Tibial artery (tissue), 4 donors: Measurements from ENCODE around the gene ABHD12B.

ENCODE experiments used
- DNase-seq, 2 donors: peaks; one replicate each; pipeline ENCODE4 v3.0.0-alpha.2; 2019
- H3K27ac ChIP-seq, 2 donors: fragments of 200-600 bp; sonication (generic) in 1 of 2; 1 replicate in 1 of 2; 2 replicates in 1 of 2; pipeline ENCODE4 v1.5.1; 2018 to 2019; ENCODE audit warnings: mild to moderate bottlenecking in 1 of 2
- H3K27me3 ChIP-seq, 2 donors: fragments of 200-600 bp; sonication (generic) in 1 of 2; one replicate each; pipeline versions ENCODE4 v1.5.1 to v1.6.0; 2016 to 2019
- H3K36me3 ChIP-seq, 3 donors: fragments of 200-600 bp; sonication (generic) in 2 of 3; one replicate each; pipeline ENCODE4 v1.5.1; 2016 to 2019; ENCODE audit warnings: mild to moderate bottlenecking in 2 of 3
- H3K4me1 ChIP-seq, 4 donors: fragments of 200-600 bp; sonication (generic) in 2 of 4; 1 replicate in 3 of 4; 2 replicates in 1 of 4; pipeline ENCODE4 v1.5.1; 2016 to 2019
- H3K4me3 ChIP-seq, 2 donors: fragments of 200-600 bp; sonication (generic) in 1 of 2; 1 replicate in 1 of 2; 2 replicates in 1 of 2; pipeline ENCODE4 v1.5.1; 2018 to 2019; ENCODE audit warnings: mild to moderate bottlenecking in 2 of 2
- H3K9me3 ChIP-seq, 3 donors: fragments of 200-600 bp; sonication (generic) in 1 of 3; one replicate each; pipeline ENCODE4 v1.5.1; 2016 to 2019
- intact Hi-C: fragments of 100-400 bp; cut with DNase I; formaldehyde crosslinking; loops from one replicate; pipeline ENCODE4 v1.15.0; 2023; ENCODE audit warnings: low total_unique reads
- TF ChIP-seq, protein P1 (sequence below), 2 experiments: fragments of 200-600 bp in 1 of 2; fragments of 450-650 bp in 1 of 2; IDR thresholded peaks; one replicate each; pipeline ENCODE4 v1.5.1; 2017 to 2019; ENCODE audit warnings: antibody characterized with exemption in 2 of 2, mild to moderate bottlenecking in 1 of 2, moderate library complexity in 1 of 2

Gene ABHD12B

DNA sequence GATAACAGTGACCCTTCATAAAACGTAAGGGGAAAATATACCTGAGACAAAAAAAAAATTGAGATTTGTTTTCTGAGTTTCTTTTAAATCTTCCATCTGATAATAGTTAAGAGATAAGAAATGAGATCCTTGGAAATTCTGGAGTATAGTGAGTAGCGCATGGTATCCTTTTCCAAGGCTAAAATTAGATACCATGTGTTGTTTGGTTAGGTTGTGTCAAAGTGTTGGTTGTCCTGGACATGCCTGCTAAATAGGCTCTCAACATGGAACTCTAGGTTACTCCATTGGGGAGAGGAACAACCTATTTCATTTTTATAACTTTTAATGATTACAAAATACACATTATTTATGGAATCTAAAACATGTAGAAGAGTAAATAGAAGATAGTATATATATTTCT, 57.7 kb downstream of the ABHD12B start:
- H3K9me3 ChIP-seq = no peaks in the 10 kb centered on the region
- intact Hi-C loops = no loop called here
- no peak overlapping the region for H3K27ac ChIP-seq
- H3K36me3 ChIP-seq = peaks cover 24 to 61% (median 34%) of the 10 kb centered on the region in 3 donors
- H3K4me3 ChIP-seq = no peak overlapping the region
- DNase-seq = no peak
- no peaks in the 10 kb centered on the region for H3K4me1 ChIP-seq
- no peaks in the 10 kb centered on the region for H3K27me3 ChIP-seq
- TF ChIP-seq, protein P1, sequence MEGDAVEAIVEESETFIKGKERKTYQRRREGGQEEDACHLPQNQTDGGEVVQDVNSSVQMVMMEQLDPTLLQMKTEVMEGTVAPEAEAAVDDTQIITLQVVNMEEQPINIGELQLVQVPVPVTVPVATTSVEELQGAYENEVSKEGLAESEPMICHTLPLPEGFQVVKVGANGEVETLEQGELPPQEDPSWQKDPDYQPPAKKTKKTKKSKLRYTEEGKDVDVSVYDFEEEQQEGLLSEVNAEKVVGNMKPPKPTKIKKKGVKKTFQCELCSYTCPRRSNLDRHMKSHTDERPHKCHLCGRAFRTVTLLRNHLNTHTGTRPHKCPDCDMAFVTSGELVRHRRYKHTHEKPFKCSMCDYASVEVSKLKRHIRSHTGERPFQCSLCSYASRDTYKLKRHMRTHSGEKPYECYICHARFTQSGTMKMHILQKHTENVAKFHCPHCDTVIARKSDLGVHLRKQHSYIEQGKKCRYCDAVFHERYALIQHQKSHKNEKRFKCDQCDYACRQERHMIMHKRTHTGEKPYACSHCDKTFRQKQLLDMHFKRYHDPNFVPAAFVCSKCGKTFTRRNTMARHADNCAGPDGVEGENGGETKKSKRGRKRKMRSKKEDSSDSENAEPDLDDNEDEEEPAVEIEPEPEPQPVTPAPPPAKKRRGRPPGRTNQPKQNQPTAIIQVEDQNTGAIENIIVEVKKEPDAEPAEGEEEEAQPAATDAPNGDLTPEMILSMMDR (IDR thresholded peaks at IDR 0.05) = no peak

DNA sequence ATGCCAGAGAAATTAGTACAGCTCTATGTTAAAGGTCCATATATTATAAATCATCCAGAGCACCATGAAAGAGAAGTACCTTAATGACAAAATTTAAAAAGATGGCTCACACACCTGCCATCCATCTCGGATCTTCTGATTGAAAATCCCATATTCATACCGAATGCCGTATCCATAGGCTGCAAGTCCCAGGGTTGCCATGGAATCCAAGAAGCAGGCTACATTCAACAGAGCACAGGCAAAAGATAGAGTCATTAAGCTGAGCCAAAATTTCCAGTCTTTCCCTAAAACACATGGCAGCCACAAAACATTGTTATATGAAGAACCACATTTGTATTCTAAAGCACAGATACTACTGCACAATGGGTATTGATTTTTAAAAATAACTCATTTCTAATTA, 59.7 kb downstream of the ABHD12B start:
- Histone ChIP-seq H3K4me1 (no peaks in the 10 kb centered on the region), H3K9me3 (no peaks in the 10 kb centered on the region), H3K27ac (no peak overlapping the region), H3K27me3 (no peaks in the 10 kb centered on the region), H3K4me3 (no peak overlapping the region), H3K36me3 (peaks cover 24 to 78% (median 47%) of the 10 kb centered on the region in 3 donors)
- intact Hi-C loops = no loop called here
- DNase-seq = no peak
- TF ChIP-seq, protein P1 (IDR thresholded peaks at IDR 0.05) = no peak

DNA sequence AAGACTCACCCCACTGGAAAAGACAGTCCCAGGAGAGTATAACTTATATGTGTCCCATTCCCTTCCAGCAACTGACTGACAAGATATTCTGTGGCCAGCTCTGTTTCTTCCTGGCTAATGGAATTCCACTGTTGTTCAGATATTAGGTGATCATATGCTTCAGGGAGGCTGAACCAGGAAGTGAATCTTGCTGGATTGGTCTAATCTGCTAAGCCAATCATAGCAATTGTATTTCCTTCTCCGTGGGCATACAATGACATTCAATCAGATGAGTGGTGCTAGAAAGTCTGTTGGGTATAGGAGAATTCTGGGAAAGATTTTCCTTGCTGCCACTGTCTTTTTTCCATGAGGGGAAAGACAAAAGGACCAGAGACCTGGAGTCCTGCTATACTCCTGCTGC, 60.3 kb downstream of the ABHD12B start:
- no peak overlapping the region for H3K4me3 ChIP-seq
- intact Hi-C loops = no loop called here
- H3K27ac ChIP-seq = no peak overlapping the region
- DNase-seq = no peak
- H3K36me3 ChIP-seq = peaks cover 24 to 80% (median 47%) of the 10 kb centered on the region in 3 donors
- no peaks in the 10 kb centered on the region for H3K9me3 ChIP-seq
- no peaks in the 10 kb centered on the region for H3K27me3 ChIP-seq
- TF ChIP-seq, protein P1 (IDR thresholded peaks at IDR 0.05) = no peak
- H3K4me1 ChIP-seq = no peaks in the 10 kb centered on the region

DNA sequence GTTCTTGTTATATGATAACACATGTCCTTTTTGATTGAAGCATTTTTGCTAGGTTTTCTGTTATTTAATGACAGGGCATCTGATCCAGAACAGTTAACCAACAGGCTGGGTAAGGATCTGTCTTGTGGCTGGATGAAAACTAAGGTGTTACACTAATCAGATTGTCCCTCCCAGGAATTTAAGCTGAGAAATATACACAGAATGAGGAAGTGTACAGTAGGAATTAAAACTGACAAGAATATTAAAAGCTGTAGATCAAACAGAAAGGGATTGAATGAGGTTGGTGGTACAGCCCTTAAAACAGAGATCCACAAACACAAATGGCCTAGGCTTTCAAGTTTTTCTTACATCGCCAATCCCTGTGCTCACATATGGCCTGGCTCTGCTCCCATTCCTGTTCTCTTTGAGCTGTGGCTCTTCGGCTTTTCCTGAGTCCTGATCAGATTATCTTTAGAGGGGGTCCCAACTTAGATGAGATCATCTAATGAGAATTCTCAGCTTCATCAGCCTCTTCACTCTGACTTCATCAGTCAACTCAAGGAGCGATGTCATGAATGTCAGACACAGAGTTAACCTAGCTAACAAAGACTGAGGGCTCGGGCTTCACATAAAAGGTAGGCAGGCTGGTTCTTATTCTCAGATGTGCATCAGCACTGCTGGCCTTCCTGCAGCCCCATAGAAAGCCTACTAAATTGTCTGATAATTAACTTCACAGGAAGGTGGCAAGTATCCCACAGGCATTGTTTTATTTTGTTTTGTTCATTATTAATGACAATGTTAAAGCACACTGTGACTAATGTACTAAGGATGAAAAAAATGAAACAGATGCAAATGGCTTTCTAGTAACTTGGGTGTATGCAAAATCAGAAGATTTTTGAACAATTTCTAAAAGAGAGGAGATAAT, 61.0 kb downstream of the ABHD12B start:
- H3K9me3 ChIP-seq = no peaks in the 10 kb centered on the region
- no peak for DNase-seq
- TF ChIP-seq, protein P1 (IDR thresholded peaks at IDR 0.05) = no peak
- no peak overlapping the region for H3K4me3 ChIP-seq
- peaks cover 24 to 75% (median 45%) of the 10 kb centered on the region in 3 donors for H3K36me3 ChIP-seq
- intact Hi-C loops = no loop called here
- H3K27ac ChIP-seq = no peak overlapping the region
- H3K27me3 ChIP-seq = no peaks in the 10 kb centered on the region
- no peaks in the 10 kb centered on the region for H3K4me1 ChIP-seq

DNA sequence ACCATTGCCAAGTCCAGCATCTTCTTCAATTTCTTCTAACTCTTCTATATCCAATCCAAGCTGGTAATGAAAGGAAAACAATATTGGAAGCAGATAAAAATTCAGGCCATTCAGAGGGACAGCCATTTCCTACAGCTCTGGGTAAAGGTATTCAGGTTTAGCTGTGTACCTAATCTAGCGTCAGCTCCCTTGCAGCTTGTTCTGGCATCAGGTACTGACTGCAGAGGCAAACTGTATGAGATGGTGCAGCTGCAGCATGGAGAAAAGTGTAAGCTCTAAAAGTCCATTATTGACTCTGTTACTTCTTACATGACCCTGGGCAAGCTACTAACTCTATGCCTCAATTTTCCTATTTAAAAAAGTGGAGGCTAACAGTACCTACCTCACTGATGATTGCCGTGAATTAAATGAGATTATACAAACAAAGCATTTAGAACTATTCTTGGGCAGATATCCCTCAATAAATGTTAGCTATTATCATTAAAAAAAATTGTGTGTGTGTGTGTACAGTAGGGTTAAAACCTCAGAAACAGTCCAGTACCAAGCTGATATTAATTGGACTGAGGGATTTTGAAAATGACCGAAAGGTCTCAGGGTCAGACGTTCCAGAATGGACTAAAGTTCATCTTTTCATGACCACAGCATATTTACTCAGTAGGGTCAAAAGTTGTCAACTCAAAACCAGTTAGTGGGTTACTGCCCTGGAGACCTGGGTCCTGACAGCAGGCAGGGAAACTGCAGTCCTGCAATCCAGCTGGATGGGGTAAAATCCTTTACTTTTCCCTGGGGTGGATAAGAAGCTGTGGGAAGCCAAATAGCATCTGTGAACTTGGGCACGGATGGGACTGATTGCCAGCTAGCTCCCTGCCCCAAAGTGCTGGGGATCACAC, 63.5 kb downstream of the ABHD12B start:
- Histone ChIP-seq H3K9me3 (no peaks in the 10 kb centered on the region), H3K27me3 (no peaks in the 10 kb centered on the region), H3K36me3 (peaks cover 18 to 52% (median 35%) of the 10 kb centered on the region in 3 donors), H3K27ac (no peak overlapping the region), H3K4me3 (no peak overlapping the region), H3K4me1 (no peaks in the 10 kb centered on the region)
- DNase-seq = no peak
- intact Hi-C loops = no loop called here
- TF ChIP-seq, protein P1 (IDR thresholded peaks at IDR 0.05) = no peak
